Measurements from ENCODE around the gene MFAP2. TPM values are rescaled to one million over a fixed set of nuclear protein-coding genes. Genes with fewer than 3 reads are reported as not detected.

Gene MFAP2
- total RNA-seq, 1 experiment from 2014 or later = 22.7 TPM

- ChIA-PET POLR2A (no interaction called here), CTCF (no interaction called here)
- intact Hi-C loops (cut with micrococcal nuclease; ENCODE audit: unreplicated experiment) = no loop called here
- Histone ChIP-seq H3K4me1 (no peaks in the 10 kb centered on the region), H3K9me3 (no peaks in the 10 kb centered on the region), H3K36me3 (ENCODE audit: control insufficient read depth, insufficient read depth, low read length) (no peaks in the 10 kb centered on the region), H3K4me3 (ENCODE audit: low read depth, low read length) (no peak overlapping the region), H3K27me3 (replicated peaks; ENCODE audit: control insufficient read depth, insufficient read depth, low read length) (no peaks in the 10 kb centered on the region)
- Mint-ChIP-seq H3K4me1 (ENCODE audit: low read depth, unreplicated experiment) (peaks cover 5% of the 10 kb centered on the region), H3K36me3 (ENCODE audit: insufficient read depth, unreplicated experiment) (peaks cover 7% of the 10 kb centered on the region), H3K9me3 (ENCODE audit: unreplicated experiment) (no peaks in the 10 kb centered on the region), H3K4me3 (ENCODE audit: unreplicated experiment) (no peak overlapping the region), H3K27me3 (ENCODE audit: insufficient read depth, unreplicated experiment) (no peaks in the 10 kb centered on the region), H3K27ac (ENCODE audit: unreplicated experiment) (no peak overlapping the region)
- DNase-seq = no peak
- no TSS peak for BruUV-seq (replicated peaks)
- no peak for TF ChIP-seq CTCF (IDR thresholded peaks at IDR 0.05; ENCODE audit: insufficient read depth in 1 of 2, low read depth in 1 of 2, low read length in 1 of 2, severe bottlenecking in 1 of 2, unreplicated experiment in 1 of 2)
These were observed 7.8 kb upstream of the MFAP2 start for GRCh38 chr1:16988210-16988609.

GRCh38 chr1:16986962-16987361, 6.5 kb upstream of the MFAP2 start:
- Histone ChIP-seq H3K9me3 (no peaks in the 10 kb centered on the region), H3K27me3 (replicated peaks; ENCODE audit: control insufficient read depth, insufficient read depth, low read length) (no peaks in the 10 kb centered on the region), H3K4me1 (no peaks in the 10 kb centered on the region), H3K36me3 (ENCODE audit: control insufficient read depth, insufficient read depth, low read length) (no peaks in the 10 kb centered on the region), H3K4me3 (ENCODE audit: low read depth, low read length) (no peak overlapping the region)
- H3K9me3 Mint-ChIP-seq (ENCODE audit: unreplicated experiment) = no peaks in the 10 kb centered on the region
- no peak overlapping the region for H3K27ac Mint-ChIP-seq (ENCODE audit: unreplicated experiment)
- TF ChIP-seq CTCF (IDR thresholded peaks at IDR 0.05; ENCODE audit: insufficient read depth in 1 of 2, low read depth in 1 of 2, low read length in 1 of 2, severe bottlenecking in 1 of 2, unreplicated experiment in 1 of 2) = peak in 1 of 2 experiments; percentile 25
- H3K4me3 Mint-ChIP-seq (ENCODE audit: unreplicated experiment) = no peak overlapping the region
- peaks cover 7% of the 10 kb centered on the region for H3K36me3 Mint-ChIP-seq (ENCODE audit: insufficient read depth, unreplicated experiment)
- no peaks in the 10 kb centered on the region for H3K27me3 Mint-ChIP-seq (ENCODE audit: insufficient read depth, unreplicated experiment)
- ChIA-PET POLR2A (no interaction called here), CTCF (interaction anchor here (0.6 kb wide), 1 partner anchor 12 kb away, joined by 4 read pairs; no protein-coding TSS in a partner anchor)
- peak in 1 of 2 experiments; percentile 25 for DNase-seq
- intact Hi-C loops (cut with micrococcal nuclease; ENCODE audit: unreplicated experiment) = no loop called here
- H3K4me1 Mint-ChIP-seq (ENCODE audit: low read depth, unreplicated experiment) = peaks cover 8% of the 10 kb centered on the region
- BruUV-seq (replicated peaks) = no TSS peak

- no peaks in the 10 kb centered on the region for H3K36me3 ChIP-seq (ENCODE audit: control insufficient read depth, insufficient read depth, low read length)
- no TSS peak for BruUV-seq (replicated peaks)
- no peak for TF ChIP-seq CTCF (IDR thresholded peaks at IDR 0.05; ENCODE audit: insufficient read depth in 1 of 2, low read depth in 1 of 2, low read length in 1 of 2, severe bottlenecking in 1 of 2, unreplicated experiment in 1 of 2)
- Mint-ChIP-seq H3K4me3 (ENCODE audit: unreplicated experiment) (no peak overlapping the region), H3K4me1 (ENCODE audit: low read depth, unreplicated experiment) (peaks cover 9% of the 10 kb centered on the region), H3K9me3 (ENCODE audit: unreplicated experiment) (no peaks in the 10 kb centered on the region), H3K27me3 (ENCODE audit: insufficient read depth, unreplicated experiment) (no peaks in the 10 kb centered on the region), H3K36me3 (ENCODE audit: insufficient read depth, unreplicated experiment) (peaks cover 7% of the 10 kb centered on the region), H3K27ac (ENCODE audit: unreplicated experiment) (no peak overlapping the region)
- no peaks in the 10 kb centered on the region for H3K9me3 ChIP-seq
- H3K27me3 ChIP-seq (replicated peaks; ENCODE audit: control insufficient read depth, insufficient read depth, low read length) = no peaks in the 10 kb centered on the region
- intact Hi-C loops (cut with micrococcal nuclease; ENCODE audit: unreplicated experiment) = no loop called here
- no peak overlapping the region for H3K4me3 ChIP-seq (ENCODE audit: low read depth, low read length)
- no peaks in the 10 kb centered on the region for H3K4me1 ChIP-seq
- CTCF ChIA-PET = interaction anchor here (0.6 kb wide), 1 partner anchor 13 kb away, joined by 4 read pairs; no protein-coding TSS in a partner anchor
- no peak for DNase-seq
- POLR2A ChIA-PET = no interaction called here
These were observed 6.1 kb upstream of the MFAP2 start for GRCh38 chr1:16986560-16986959.
